ENCODE results near the gene DLAT.
"Not testable (repeated sequence)": the region's sequence is repeated elsewhere in the genome, so short reads cannot be mapped to it uniquely, and the experiment has no call there.

The DLAT gene

DNA sequence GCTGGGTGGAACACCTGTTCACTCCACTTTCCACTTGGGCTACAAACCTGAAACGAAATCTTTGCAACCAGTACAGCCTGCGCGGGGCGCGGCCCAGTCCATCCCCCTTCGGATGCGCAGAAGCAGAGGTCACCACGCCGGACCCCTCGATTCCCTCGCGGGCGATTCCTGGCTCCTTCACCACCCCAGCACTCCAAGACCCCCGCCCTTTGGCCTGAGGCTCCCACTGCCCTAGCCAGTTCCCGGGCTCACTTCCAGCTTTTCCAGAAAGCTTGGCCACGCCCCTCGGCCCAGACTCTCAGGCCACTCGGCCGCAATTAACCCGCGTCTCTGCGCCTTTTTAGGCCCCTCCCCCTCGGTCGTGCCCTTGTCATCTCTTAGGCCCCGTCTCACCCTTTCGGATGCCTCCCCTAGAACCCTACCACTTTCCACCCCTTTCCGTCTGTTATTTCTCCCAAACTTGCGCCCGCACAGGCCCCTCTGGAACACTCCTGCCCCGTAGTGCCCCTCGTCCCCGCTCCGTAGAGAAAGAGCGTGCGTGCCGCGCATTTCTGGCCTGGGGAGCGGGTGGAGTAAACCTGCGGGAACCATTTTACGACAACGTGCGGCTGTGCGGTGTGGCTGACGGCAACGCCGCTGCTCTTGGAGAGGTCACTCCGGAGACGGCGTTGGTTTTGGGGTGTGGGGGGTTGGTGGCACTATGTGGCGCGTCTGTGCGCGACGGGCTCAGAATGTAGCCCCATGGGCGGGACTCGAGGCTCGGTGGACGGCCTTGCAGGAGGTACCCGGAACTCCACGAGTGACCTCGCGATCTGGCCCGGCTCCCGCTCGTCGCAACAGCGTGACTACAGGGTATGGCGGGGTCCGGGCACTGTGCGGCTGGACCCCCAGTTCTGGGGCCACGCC lies at the start of gene DLAT:
DLAT (plus strand) TSS at position 636 of the 906 bp plus-strand sequence; CDS start at position 701, 65 bp downstream.
- peak; percentile 91 for DNase-seq

DNA sequence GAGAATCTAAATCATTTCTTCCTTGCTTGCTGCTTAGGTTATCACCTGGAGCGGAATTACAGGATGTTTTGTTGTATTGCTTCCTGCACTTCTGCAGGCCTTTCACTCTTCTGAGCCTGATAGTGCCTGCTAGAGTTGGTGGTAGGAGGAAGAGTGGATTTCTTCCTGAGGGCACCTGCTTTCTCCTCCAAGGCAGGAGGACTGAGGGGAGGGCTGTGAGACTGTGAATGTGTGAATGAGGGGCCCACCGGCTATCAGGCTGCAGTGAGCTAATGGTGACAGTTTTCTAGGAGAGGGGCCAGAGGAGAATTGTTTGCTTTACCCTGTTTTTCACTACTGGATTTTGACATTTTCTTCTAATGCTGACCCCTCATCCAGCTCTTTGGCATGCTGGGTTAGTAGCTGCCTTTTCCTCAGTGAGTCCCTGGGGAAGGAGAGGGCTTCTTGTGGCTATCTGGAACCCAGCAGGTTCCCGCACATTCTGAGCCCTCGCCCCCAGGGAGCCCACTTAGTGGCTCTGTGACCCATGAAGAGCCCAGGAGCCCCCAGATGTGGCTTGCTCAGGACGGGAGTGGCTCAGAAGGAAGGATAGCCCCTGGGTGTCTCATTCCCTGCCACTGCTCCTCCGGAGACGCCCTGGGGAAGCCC lies 49.0 kb upstream of the DLAT start:
- no peak for DNase-seq

DNA sequence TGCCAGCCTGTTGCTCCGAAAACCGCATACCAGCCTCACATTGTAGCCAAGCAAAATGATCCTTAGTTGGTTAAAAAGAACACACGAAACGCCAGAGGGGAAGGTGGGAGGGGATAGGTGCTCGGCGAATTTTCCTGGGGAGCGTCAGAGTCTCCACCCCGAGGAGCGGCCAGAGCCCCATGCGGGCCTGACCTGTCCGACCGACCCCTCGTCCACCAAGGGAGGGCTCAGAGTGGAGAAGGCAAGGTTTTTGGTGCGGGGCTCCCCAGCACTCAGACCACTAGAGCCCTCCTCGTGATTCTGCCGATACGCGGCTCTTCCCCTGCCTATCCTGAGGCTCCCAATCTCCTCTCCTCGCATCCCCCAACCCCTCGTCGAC lies 48.5 kb upstream of the DLAT start:
- DNase-seq: no peak

DNA sequence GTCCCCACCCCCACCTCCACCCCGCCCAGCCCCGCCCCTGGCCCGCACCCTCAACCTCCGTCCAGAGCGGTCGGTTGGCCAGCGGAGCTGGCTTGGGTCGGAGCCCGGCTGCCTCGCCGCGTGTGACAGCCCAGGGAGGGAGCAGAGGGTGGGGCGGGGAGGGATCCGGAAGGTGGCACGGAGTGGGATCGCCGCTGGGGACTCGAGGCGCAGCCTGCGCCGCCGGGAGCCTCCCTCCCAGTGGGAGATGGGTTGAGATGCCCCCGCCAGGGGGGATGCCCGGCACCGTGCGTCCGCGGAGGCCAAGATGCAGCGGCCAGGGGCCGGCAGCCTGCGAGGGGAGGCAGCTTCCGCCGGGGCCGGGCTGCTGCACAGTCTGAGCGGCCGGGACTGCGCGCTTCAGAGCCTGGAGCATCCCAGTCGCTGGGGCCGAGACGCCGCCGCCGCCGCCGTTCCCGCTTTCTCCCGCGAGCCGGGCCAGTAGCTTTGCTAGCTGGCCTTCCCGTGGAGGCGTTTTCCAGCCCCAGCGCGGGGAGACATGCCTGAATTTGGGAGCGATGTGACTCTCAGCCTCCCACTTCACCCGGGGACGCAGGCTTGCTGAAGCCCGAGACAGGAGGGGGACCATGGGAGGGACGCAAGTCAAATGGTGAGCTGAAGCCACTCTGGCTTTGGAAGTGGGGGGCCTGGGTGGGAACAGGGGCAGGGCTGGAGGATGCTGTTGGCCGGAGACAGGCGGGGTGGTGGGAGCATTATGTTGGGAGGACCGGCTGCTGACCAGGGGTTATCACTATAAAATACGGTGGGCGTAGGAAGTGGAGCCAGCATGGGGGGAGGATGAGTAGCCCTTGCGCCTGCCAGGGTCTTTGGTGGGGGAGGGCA lies 47.8 kb upstream of the DLAT start:
- DNase-seq: no peak

DNA sequence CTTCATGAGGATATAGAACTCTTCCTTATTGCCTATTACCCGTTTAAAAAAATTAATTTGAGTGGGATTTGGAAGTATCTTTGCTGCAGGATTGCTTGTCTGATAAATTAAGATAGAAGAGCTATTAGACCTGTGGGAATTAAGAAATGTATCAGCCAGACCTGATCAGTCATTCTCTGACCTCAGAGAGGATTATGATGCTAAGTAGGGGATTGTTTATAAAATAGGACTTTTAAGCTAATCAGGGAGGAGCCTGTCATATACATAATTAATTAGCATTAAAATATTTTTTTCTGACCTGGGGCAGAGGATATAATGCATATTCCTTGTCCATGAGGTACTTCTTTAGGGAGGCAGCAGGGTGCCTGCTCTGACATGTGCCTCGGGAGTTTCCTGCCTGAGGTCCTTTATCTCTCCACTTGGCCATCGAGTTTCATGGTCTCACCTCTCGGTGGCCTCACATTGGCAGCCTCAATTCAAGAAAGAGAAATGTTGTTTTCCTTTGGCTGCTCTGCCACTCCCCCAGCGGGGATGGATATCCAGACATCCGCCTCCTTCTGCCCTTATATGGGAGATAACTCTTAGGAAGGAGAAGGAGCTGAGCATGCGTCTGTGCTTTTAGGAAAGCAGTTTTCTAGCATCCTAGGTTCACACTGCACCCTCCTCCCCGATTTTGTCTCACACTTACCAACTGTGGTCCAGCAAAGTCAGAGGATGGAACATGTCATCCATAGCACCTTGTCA lies 47.0 kb upstream of the DLAT start:
- DNase-seq: no peak

DNA sequence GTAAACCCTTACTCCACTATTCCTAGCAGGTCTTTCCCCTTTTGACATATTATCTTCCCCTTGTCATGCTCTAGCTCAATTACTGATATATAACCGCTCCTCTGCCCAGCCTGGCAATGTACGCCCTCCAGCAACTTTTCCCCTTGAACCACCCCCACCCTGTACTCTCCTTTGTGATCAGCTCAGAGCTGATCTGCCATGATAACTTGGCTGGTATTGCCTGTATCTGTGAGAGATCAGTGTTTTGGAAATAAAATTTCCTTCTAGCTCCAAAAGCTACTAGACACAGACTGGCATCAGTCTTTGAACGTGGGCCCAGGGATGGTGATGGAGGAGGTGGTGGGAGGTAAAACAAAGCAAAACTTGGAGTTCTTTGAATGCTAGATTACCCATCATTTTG lies 45.1 kb upstream of the DLAT start:
- no peak for DNase-seq

DNA sequence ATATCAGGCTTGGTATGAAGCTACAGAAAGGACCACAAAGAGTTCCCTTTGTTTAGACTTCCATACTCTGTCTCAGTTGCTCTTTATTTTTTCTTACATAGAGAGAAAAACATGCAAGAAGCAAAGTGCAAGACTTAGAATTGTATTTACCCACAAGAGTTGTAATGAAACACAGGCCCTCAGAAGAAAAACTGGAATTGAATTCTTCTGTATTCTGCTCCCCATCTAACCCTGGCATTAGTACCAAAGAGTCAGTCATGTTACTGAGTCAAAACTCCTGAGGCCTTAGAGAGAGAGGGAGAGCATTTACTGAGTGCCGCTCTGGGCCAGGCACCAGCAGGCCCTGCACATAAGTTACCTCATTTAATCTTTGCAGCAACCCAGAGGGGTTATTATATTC lies 43.9 kb upstream of the DLAT start:
- DNase-seq: no peak

DNA sequence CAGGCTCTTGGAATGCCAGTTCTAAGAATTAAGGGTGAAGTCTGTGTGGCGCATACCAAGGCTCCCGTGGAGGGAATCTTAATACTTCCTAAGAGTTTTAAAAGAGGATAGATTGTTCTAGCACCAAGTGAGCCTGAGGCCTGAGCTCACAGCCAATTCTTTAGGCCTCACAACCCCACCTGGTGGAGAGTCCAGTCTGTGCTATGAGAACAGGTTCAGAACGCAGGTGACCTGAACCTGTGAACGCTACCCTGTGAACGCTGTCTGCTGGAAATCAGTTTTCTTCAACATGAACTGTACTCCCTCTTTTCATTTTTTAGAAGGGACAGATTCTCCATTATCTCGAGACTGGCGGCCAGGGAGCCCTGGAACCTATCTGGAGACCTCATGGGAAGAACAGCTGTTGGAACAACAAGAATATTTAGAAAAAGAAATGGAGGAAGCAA lies 43.2 kb upstream of the DLAT start:
- no peak for DNase-seq

DNA sequence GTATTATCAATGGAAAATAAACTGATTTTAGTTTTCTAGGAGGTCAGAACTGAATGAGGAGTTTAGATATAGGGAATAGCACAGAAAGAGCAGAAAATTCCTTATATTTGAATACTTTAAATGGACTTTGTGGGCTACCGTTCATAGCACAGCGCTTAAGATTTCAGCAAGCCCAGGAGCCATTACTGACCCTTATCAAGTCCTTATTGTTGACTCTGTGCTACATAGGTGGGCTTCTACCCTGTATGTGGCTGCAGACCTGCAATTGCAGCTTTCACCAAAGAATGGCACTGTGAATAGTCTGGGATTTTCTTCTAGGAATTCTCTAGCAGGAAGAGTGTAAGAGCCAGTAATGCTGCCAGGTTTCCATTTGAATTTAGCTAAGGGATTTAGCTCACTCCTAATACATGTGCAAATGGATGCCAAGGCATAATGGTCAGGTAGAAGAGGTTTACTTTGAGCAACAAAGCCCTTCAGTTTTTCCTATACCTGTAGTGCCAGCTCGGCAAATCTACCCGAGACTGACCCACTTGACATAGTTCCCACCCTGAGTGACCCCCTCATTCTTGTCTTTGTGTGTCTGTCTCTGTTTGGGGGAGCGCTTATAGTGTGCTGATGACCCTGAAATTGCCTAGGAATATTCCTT lies 42.5 kb upstream of the DLAT start:
- DNase-seq: no peak

DNA sequence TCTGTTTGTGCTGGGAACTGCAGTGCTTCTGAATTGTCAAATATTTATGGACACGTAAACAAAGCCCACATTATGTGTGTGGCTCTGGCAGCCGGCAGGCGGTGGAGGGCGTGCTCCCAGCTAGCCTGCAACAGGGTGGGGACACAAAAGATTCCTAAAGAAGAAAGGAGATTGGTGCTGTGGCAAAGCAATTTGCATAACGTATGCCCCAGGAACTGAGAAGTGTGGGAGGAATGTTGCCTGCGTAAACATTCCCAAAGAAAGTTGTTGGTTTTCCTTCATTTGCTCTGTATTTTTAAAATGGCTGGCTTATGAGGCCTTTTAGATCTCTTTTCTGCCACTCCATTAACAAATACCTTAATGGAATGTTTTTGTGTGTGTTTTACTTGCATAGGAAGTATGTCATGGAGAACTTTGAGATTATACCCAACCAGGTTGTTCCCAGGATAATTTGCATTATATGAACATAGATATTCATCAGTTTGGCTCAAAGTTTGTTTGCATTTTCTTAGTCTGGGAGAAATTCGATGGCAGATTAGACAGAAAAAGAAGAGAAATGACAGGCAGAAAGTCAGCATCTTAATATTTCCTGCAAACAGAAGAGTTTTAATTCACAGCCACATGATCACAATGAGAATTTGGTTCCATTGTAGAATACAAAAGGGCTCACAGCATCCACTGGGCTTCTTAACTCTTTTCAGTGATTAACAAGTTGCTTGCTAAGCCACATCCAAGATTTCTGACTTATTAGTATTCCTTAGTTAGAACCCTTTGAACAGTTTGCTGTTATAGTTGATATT lies 41.8 kb upstream of the DLAT start:
- no peak for DNase-seq

DNA sequence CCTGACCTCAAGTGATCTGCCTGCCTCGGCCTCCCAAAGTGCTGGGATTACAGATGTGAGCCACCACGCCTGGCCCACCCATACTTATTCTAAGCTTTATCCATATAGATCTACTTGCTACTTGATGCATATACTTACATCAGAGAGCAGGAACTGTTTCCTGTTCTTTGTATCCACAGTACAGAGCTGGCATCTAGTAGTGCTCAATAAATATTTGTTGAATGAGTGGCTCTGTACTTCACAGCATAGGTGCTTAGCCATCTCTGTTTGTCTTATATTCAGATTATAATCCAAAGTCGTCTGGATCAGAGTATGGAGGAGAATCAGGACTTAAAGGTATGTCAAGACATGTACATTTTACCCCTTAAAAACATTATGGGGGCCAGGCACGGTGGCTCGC lies 38.6 kb upstream of the DLAT start:
- DNase-seq: no peak

DNA sequence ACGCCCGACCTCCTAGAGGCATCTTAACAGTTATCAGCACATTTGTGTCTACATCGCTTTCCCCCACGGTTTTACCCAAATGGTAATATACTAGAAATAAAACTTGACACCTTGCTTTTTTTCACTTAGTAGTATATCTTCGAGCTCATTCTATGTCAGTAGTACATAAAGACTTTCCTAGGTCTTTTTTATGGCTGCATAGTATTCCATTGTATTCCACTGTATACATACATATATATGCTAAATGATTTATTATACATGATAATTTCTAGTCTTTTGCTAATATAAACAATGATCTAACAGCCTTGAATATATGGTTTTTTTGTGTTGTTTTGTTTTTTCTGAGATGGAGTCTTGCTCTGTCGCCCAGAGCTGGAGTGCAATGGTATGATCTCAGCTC lies 34.8 kb upstream of the DLAT start:
- no peak for DNase-seq

DNA sequence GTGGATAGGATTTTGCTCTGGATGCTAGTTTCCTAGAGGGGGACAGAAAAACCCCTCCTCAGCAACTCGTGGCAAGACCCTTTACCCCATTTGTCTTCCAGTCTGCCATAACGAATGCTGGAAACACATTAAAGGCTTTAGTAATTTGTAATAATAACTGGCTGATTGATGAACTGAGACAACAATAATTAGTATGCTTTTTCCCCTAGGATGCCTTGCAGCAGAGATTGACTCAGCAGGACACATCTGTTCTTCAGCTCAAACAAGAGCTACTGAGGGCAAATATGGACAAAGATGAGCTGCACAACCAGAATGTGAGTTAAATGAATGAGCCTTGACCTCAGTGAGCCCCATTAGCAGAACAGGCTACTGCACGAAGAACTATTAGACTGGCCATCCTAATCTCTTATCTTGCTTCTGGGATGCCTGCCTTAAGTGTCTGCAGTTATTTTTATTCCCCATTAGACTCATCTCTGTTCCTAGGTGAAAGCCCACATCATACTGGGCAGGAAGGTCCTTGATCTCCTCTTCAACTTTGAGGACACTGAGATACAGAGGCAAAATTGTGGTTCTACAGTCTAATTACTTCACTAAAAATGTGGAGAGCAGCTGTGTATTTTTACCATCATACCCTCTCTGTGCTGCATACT lies 32.9 kb upstream of the DLAT start:
- DNase-seq: no peak

DNA sequence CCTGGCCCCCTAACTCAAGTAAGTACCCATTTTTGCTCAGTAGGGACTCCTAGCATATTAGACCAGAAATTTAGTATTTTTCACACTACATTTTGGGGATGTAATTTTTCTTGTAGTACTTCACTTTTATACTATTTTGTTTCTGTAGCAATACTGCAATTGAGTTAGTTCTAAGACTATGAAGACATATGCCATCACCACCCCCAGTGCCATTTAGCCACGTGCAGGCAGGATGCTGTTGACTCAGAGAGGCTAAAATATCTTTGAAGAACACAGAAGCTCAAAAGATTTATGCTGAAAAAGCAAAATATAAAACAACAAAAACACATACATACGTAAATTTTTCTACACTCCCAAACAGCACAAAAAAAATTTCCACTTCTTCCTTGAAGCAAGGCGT lies 29.1 kb upstream of the DLAT start:
- no peak for DNase-seq

DNA sequence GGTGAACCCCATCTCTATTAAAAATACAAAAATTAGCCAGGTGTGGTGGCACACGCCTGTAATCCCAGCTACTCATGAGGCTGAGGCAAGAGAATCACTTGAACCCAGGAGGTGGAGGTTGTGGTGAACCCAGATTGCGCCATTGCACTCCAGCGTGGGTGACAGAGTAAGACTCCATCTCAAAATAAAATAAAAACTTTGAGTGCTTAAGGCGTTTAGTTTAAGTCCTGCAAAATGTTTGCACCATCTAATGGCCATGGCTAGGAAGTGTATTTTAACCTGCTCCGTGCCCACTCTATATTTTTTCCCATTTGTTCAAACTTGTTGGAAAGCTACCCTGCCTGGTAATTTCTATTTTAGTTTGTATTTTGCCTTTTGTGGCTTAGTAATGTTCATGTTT lies 28.5 kb upstream of the DLAT start:
- DNase-seq: not testable (repeated sequence)

DNA sequence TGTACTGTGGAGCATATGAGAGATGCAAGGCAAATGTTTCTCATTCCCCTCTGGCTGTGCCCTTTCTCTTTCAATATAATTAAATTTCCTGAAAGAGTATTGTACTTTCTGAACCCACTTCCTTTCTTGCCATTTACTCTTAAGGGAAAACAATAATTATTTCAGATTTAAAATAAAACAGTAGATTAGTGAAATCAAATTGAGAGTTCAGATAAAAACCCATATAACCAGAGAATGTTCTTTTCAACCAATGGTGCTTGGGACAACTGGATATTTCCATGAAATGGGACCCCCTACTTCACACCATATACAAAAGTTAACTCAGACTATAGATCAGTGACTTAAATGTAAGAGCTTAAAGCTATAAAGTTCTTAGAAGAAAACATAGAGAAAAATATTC lies 26.1 kb upstream of the DLAT start:
- no peak for DNase-seq

DNA sequence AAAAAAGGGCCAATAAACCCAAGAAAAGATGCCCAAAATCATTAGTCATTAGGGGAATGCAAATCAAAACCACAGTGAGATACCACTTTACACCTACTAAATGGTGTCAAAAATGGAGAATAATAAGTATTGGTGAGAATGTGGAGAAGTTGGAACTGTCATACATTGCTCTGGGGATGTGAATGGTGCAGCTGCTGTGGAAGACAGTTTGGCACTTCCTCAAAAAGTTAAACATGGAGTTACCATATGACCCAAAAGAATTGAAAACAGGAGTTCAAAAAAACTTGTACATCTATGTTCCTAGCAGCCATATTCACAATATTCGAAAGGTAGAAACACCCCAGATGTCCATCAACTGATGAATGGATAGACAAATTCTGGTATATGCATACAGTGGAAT lies 24.5 kb upstream of the DLAT start:
- DNase-seq: no peak

DNA sequence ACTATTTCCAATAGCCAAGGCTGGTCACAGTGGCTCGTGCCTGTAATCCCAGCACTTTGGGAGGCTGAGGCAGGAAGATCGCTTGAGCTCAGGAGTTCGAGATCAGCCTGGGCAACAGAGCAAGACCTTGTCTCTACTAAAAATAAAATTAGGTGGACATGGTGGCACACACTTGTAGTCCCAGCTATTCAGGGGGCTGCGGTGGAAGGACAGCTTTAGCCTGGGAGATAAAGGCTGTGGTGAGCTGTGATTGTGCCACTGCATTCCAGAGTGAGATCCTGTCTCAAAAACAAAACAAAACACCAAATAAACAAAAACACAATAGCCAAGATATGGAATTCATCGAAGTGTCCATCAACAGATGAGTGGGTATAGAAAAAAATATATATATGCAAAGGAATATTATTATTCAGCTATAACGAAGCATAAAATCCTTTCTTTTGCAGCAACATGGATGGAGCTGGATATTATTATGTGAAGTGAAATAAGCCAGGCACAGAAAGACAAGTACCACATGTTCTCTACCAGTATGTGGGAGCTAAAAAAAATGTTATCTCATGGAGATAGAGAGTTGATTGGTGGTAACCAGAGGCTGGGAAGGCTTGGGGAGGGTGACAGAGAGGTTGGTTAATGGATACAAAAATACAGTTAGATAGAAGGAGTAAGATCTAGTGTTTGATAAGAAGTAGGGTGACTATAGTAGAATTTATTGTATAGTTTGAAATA lies 22.6 kb upstream of the DLAT start:
- DNase-seq: no peak

DNA sequence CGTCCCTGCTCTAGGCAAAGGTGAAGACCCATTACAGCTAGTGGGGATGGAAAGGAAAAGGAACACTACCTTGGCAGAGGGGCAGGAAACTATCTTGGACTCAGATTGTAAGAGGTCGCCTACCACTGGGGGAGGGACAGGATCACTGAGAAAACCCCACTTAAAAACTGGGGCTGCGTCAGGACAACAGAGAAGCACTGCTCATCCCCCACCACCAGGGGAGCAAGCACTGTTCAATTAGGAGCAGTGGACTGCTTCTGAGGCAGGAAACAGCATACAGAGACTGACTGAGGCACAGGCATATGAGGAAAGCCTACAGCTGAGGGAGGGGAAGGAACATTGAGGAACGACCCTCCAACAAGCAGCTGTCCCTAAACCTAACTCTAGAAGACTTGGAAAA lies 20.8 kb upstream of the DLAT start:
- DNase-seq: no peak

Measured in SHP77 treated with DMSO at 0.1 percent for 48 hours (cell line).